Spleen (tissue), 11 donors: ENCODE data around the gene PLPP2. TPM values are rescaled to one million over a fixed set of nuclear protein-coding genes. Genes with fewer than 3 reads are reported as not detected.

ENCODE experiments used
- DNase-seq: peaks from one replicate; pipeline ENCODE4 v3.0.0-alpha.2; 2020
- H3K27ac ChIP-seq, 8 donors: fragments of 200-600 bp; sonication (generic) in 7 of 8; 1 replicate in 4 of 8; 2 replicates in 4 of 8; pipeline versions ENCODE4 v1.5.0 to v1.8.0; 2016 to 2021; ENCODE audit warnings: inconsistent platforms in 4 of 8, mild to moderate bottlenecking in 4 of 8, moderate library complexity in 1 of 8
- H3K27me3 ChIP-seq, 7 donors: fragments of 200-600 bp; sonication (generic) in 6 of 7; replicated peaks in 1 of 7; 1 replicate in 4 of 7; 2 replicates in 3 of 7; pipeline versions ENCODE4 v1.5.0 to v1.8.0; 2016 to 2021; ENCODE audit warnings: inconsistent platforms in 3 of 7, mild to moderate bottlenecking in 1 of 7
- H3K36me3 ChIP-seq, 6 donors: fragments of 200-600 bp; sonication (generic) in 5 of 6; 1 replicate in 4 of 6; 2 replicates in 2 of 6; pipeline versions ENCODE4 v1.5.0 to v1.8.0; 2016 to 2021; ENCODE audit warnings: inconsistent platforms in 2 of 6
- H3K4me1 ChIP-seq, 6 donors: fragments of 200-600 bp; sonication (generic) in 5 of 6; 1 replicate in 3 of 6; 2 replicates in 3 of 6; pipeline versions ENCODE4 v1.5.0 to v1.8.0; 2016 to 2021; ENCODE audit warnings: inconsistent platforms in 3 of 6
- H3K4me3 ChIP-seq, 8 donors: fragments of 200-600 bp; sonication (generic) in 7 of 8; 1 replicate in 4 of 8; 2 replicates in 4 of 8; pipeline versions ENCODE4 v1.5.0 to v1.8.0; 2016 to 2021; ENCODE audit warnings: inconsistent platforms in 4 of 8, mild to moderate bottlenecking in 4 of 8, moderate library complexity in 2 of 8
- H3K9me3 ChIP-seq, 8 donors: fragments of 200-600 bp; sonication (generic) in 7 of 8; 1 replicate in 4 of 8; 2 replicates in 4 of 8; pipeline versions ENCODE4 v1.5.0 to v1.8.0; 2016 to 2021; ENCODE audit warnings: inconsistent platforms in 4 of 8
- CTCF ChIP-seq, 11 experiments: fragments of 200-600 bp in 7 of 11; fragments of 450-650 bp in 4 of 11; sonication (generic) in 4 of 11; IDR thresholded peaks in 8 of 11; conservative IDR thresholded peaks in 3 of 11; 1 replicate in 7 of 11; 2 replicates in 4 of 11; pipeline versions ENCODE4 v1.4.0 to v1.8.0; 2016 to 2021; ENCODE audit warnings: antibody characterized with exemption in 11 of 11, inconsistent platforms in 4 of 11, mild to moderate bottlenecking in 1 of 11
- POLR2A ChIP-seq, 3 donors: fragments of 450-650 bp; IDR thresholded peaks; one replicate each; pipeline ENCODE4 v1.5.1; 2017; ENCODE audit warnings: antibody characterized with exemption in 3 of 3, mild to moderate bottlenecking in 1 of 3
- POLR2AphosphoS5 ChIP-seq, 3 donors: sonication (generic); formaldehyde crosslinking; IDR thresholded peaks; one replicate each; pipeline ENCODE4 v1.5.1; 2017; ENCODE audit warnings: antibody characterized with exemption in 3 of 3
- WGBS, 5 donors: extraction: QIAGEN DNeasy Blood & Tissue Kit in 3 of 5; methylation state at CpG; one replicate each; pipeline versions ENCODE4 v1.1.5 to v1.1.7; 2013 to 2018; 5-methylcytosine and 5-hydroxymethylcytosine counted together
- intact Hi-C: fragments of 100-400 bp; cut with DNase I; formaldehyde crosslinking; loops from one replicate; pipeline ENCODE4 v1.15.0; 2023; ENCODE audit warnings: low total_unique reads
- polyA plus RNA-seq, 3 donors: library from polyadenylated mRNA; stranded (reverse); fragments of 200-250 nt; gene quantifications; one replicate each; pipeline ENCODE4 v1.2.1, GENCODE V29; 2013
- total RNA-seq, 7 donors: library from RNA; depleted of rRNA in 3 of 7; stranded (reverse); fragments of >200 nt in 3 of 7; fragmentation: NEBNext Ultra II Directional in 4 of 7; extraction: Animal tissue kit (Norgen Biotek cat#: 25700) in 4 of 7; gene quantifications; one replicate each; pipeline versions ENCODE4 v1.1.0 to v1.2.1, GENCODE V29; 2016 to 2021
- donor health status: healthy with polysubstance abuse.
- donor health status: DM: no; HTN: no; CAD: no; lungs with moderate emphysema.
- donor health status: DM: no; HTN: no; CAD: no.
- donor health status: Bipolar disorder and iron deficiency.
- donor health status: healthy.
- donor health status: DM: no; HTN: no; CAD: no.
- donor health status: DM: yes; HTN: yes; CAD: no.

Gene PLPP2
- total and polyA plus RNA-seq, 10 donors = 1.2 to 27.7 (median 4.1) TPM

GRCh38 chr19:281156-281853 lies 9.9 kb downstream of the PLPP2 start:
- no peak for TF ChIP-seq POLR2A (IDR thresholded peaks at IDR 0.05)
- no peak for TF ChIP-seq POLR2AphosphoS5 (IDR thresholded peaks at IDR 0.05)
- no peak for TF ChIP-seq CTCF (IDR thresholded peaks at IDR 0.05 in 8 of 11, conservative IDR thresholded peaks at IDR 0.05 in 3 of 11)
- intact Hi-C loops = no loop called here
- peaks cover 0 to 60% (median 7%) of the 10 kb centered on the region in 7 donors for H3K27me3 ChIP-seq
- H3K4me3 ChIP-seq = no peak overlapping the region
- WGBS, 5 donors = 77 to 83% (median 82%) methylated on average over 16 of the region's 16 CpGs
- no peaks in the 10 kb centered on the region for H3K9me3 ChIP-seq
- no peak overlapping the region for H3K27ac ChIP-seq
- H3K36me3 ChIP-seq = peaks cover 0 to 11% (median 0%) of the 10 kb centered on the region in 6 donors
- DNase-seq = no peak
- no peaks in the 10 kb centered on the region for H3K4me1 ChIP-seq

- intact Hi-C loops = no loop called here
- WGBS, 5 donors = 68 to 77% (median 74%) methylated on average over 9 to 12 of the region's 12 CpGs
- peaks cover 0 to 11% (median 0%) of the 10 kb centered on the region in 6 donors for H3K36me3 ChIP-seq
- TF ChIP-seq POLR2AphosphoS5 (IDR thresholded peaks at IDR 0.05) = no peak
- DNase-seq = no peak
- no peaks in the 10 kb centered on the region for H3K9me3 ChIP-seq
- H3K4me1 ChIP-seq = no peaks in the 10 kb centered on the region
- H3K4me3 ChIP-seq = no peak overlapping the region
- H3K27me3 ChIP-seq = peaks cover 0 to 61% (median 7%) of the 10 kb centered on the region in 7 donors
- H3K27ac ChIP-seq = no peak overlapping the region
These were observed 10.6 kb downstream of the PLPP2 start for GRCh38 chr19:280541-281009.

- Histone ChIP-seq H3K36me3 (peaks cover 0 to 11% (median 0%) of the 10 kb centered on the region in 6 donors), H3K27ac (no peak overlapping the region), H3K9me3 (no peaks in the 10 kb centered on the region), H3K4me1 (no peaks in the 10 kb centered on the region), H3K27me3 (peaks cover 0 to 71% (median 7%) of the 10 kb centered on the region in 7 donors), H3K4me3 (no peak overlapping the region)
- DNase-seq = no peak
- intact Hi-C loops = no loop called here
- WGBS, 5 donors = 70 to 87% (median 79%) methylated on average over 10 of the region's 10 CpGs
- TF ChIP-seq POLR2AphosphoS5 (IDR thresholded peaks at IDR 0.05) (no peak), CTCF (IDR thresholded peaks at IDR 0.05 in 8 of 11, conservative IDR thresholded peaks at IDR 0.05 in 3 of 11) (no peak), POLR2A (IDR thresholded peaks at IDR 0.05) (no peak)
These were observed 11.5 kb downstream of the PLPP2 start for GRCh38 chr19:279656-280055.

- no peak overlapping the region for H3K4me3 ChIP-seq
- WGBS, 5 donors = 80 to 86% (median 83%) methylated on average over 8 of the region's 8 CpGs
- H3K27ac ChIP-seq = no peak overlapping the region
- H3K36me3 ChIP-seq = peaks cover 0 to 11% (median 0%) of the 10 kb centered on the region in 6 donors
- H3K27me3 ChIP-seq = peaks cover 0 to 73% (median 7%) of the 10 kb centered on the region in 7 donors
- no peaks in the 10 kb centered on the region for H3K4me1 ChIP-seq
- no peak for DNase-seq
- TF ChIP-seq POLR2AphosphoS5 (IDR thresholded peaks at IDR 0.05) (no peak), POLR2A (IDR thresholded peaks at IDR 0.05) (no peak), CTCF (IDR thresholded peaks at IDR 0.05 in 8 of 11, conservative IDR thresholded peaks at IDR 0.05 in 3 of 11) (no peak)
- no peaks in the 10 kb centered on the region for H3K9me3 ChIP-seq
- intact Hi-C loops = no loop called here
These were observed 12.0 kb downstream of the PLPP2 start for GRCh38 chr19:279231-279630.
